Large intestine (tissue), 3 donors: ENCODE data around the gene MOSPD2. TPM values are rescaled to one million over a fixed set of nuclear protein-coding genes. Genes with fewer than 3 reads are reported as not detected.

ENCODE experiments used
- DNase-seq, 2 donors: peaks; one replicate each; pipeline versions ENCODE4 v3.0.0 to v3.0.0-alpha.2; 2013
- H3K27ac ChIP-seq: one replicate; pipeline ENCODE4 v1.5.1; 2013; ENCODE audit warnings: low read length
- H3K27me3 ChIP-seq: 2 replicates; pipeline ENCODE4 v1.6.1; 2013; ENCODE audit warnings: low read length; ENCODE audit not compliant: control insufficient read depth, insufficient read depth
- H3K36me3 ChIP-seq: 2 replicates; pipeline ENCODE4 v1.6.1; 2013; ENCODE audit warnings: low read length; ENCODE audit not compliant: control insufficient read depth, insufficient read depth
- H3K4me1 ChIP-seq: one replicate; pipeline ENCODE4 v1.6.1; 2013; ENCODE audit warnings: low read length; ENCODE audit not compliant: control insufficient read depth, insufficient read depth
- H3K4me3 ChIP-seq: one replicate; pipeline ENCODE4 v1.5.1; 2013; ENCODE audit warnings: low read length
- H3K9me3 ChIP-seq: one replicate; pipeline ENCODE4 v1.6.1; 2013; ENCODE audit warnings: mild to moderate bottlenecking, low read depth, low read length, moderate library complexity; ENCODE audit not compliant: control insufficient read depth
- WGBS: methylation state at CpG from one replicate; pipeline ENCODE4 v1.1.5; 2013; ENCODE audit warnings: low lambda C conversion rate; ENCODE audit not compliant: insufficient coverage; 5-methylcytosine and 5-hydroxymethylcytosine counted together
- polyA plus RNA-seq: library from polyadenylated mRNA; unstranded; fragments of 120-200 nt; gene quantifications from one replicate; pipeline ENCODE4 v1.2.1, GENCODE V29; 2013

MOSPD2 gene
- polyA plus RNA-seq, 1 donor: 29.5 TPM

DNA sequence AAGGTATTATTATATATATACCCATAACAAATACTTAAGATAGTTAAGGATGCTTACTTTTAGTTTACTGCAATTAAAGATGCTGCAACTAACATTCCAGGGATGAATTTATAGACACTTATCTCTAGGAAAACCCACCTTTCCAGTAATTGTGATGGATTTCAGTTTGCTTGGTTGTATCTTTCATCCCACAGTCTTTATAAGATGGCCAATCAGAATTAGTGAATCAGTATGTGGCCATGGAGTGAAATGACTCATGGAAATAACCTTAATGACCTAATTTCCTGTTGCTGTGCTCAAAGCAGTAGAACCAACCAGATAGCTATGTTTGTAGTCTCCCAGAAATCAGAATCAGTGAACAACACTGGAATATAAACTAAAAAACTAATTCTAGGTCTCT is 26.4 kb downstream of the MOSPD2 start:
- Histone ChIP-seq H3K9me3 (no peaks in the 10 kb centered on the region), H3K27ac (no peak overlapping the region), H3K4me3 (no peak overlapping the region), H3K27me3 (no peaks in the 10 kb centered on the region), H3K4me1 (no peaks in the 10 kb centered on the region), H3K36me3 (peaks cover 2% of the 10 kb centered on the region)
- no peak for DNase-seq

DNA sequence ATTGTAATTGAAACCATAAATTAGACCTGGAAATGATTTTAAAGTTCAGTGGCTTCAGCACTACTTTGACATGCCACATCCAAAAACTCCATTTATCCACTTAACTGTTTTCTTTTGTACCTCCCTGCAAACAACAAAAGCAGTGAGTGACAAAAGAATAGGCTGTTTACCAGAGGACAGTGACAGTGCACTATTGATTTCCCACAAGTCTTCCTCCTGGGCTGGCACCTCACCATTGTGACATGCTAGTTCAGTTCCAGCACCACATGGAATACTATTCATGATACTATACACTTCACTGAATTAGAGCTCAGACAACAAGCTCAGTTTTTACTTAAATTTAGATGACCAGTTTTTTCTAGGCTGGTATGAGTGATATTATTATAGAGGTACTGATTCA is 29.3 kb downstream of the MOSPD2 start:
- Histone ChIP-seq H3K36me3 (no peaks in the 10 kb centered on the region), H3K27me3 (no peaks in the 10 kb centered on the region), H3K4me3 (no peak overlapping the region), H3K4me1 (no peaks in the 10 kb centered on the region), H3K27ac (no peak overlapping the region), H3K9me3 (no peaks in the 10 kb centered on the region)
- DNase-seq: no peak

DNA sequence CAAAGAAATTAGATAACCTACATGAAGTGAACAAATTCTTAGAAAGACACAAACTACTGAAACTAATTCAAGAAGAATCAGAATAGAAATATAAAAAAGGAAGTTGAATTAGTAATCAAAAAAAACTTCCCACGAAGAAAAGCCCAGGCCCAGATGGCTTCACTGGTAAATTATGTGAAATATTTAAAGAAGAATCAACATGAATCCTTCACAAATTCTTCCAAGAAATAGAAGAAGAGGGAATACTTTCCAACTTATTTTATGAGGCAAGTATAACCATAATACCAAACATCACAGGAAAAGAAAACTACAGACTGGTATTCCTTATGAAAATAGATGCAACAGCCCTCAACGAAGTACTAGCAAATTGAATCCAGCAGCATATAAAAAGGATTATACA is 30.7 kb downstream of the MOSPD2 start:
- DNase-seq: no peak
- H3K9me3 ChIP-seq: no peaks in the 10 kb centered on the region
- no peak overlapping the region for H3K27ac ChIP-seq
- H3K4me1 ChIP-seq: no peaks in the 10 kb centered on the region
- H3K4me3 ChIP-seq: no peak overlapping the region
- WGBS: no CpG with 5 or more reads among the region's 2 CpGs
- no peaks in the 10 kb centered on the region for H3K36me3 ChIP-seq
- no peaks in the 10 kb centered on the region for H3K27me3 ChIP-seq

DNA sequence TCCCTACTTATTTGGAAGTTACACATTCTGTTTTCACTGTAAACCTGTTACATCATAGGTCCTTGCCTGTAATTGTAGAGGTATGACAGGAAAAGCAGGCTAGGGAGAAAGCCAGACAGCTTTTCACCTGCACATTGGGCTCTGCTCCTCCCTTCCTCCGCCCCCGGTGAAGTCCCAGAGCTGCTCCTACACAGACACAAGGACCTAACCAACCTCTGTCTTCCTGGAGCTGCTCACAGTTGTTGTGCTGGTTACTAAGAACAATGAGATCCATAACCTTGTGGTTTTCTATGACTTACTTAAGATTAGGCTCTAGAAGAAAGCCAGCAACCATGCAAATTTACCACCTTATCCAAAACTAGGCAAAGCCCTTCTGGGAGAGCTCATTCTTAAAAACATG is 40.0 kb downstream of the MOSPD2 start:
- DNase-seq: no peak
- H3K27me3 ChIP-seq: no peaks in the 10 kb centered on the region
- no CpG with 5 or more reads among the region's 2 CpGs for WGBS
- H3K9me3 ChIP-seq: no peaks in the 10 kb centered on the region
- no peak overlapping the region for H3K27ac ChIP-seq
- H3K36me3 ChIP-seq: peaks cover 21% of the 10 kb centered on the region
- H3K4me1 ChIP-seq: no peaks in the 10 kb centered on the region
- H3K4me3 ChIP-seq: no peak overlapping the region

DNA sequence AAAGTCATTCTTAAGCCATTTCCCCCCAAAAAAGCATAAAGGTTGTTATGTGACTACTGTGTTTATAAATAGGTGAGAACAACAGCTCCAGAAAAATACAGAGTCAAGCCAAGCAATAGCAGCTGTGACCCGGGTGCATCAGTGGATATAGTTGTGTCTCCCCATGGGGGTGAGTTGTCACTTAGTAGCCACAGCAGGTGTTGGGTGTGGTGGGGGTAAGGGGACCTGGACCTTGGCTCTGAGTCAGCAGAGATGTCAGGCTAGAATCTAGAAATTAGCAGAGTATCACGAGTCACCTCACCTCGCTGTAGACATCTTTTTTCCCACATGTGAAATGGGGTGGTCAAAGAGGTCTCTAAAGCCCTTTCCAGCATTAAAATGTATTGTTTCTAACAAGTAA is 42.4 kb downstream of the MOSPD2 start:
- Histone ChIP-seq H3K27ac (no peak overlapping the region), H3K4me1 (no peaks in the 10 kb centered on the region), H3K27me3 (no peaks in the 10 kb centered on the region), H3K36me3 (peaks cover 21% of the 10 kb centered on the region), H3K9me3 (no peaks in the 10 kb centered on the region), H3K4me3 (no peak overlapping the region)
- no CpG with 5 or more reads among the region's 3 CpGs for WGBS
- DNase-seq: no peak

DNA sequence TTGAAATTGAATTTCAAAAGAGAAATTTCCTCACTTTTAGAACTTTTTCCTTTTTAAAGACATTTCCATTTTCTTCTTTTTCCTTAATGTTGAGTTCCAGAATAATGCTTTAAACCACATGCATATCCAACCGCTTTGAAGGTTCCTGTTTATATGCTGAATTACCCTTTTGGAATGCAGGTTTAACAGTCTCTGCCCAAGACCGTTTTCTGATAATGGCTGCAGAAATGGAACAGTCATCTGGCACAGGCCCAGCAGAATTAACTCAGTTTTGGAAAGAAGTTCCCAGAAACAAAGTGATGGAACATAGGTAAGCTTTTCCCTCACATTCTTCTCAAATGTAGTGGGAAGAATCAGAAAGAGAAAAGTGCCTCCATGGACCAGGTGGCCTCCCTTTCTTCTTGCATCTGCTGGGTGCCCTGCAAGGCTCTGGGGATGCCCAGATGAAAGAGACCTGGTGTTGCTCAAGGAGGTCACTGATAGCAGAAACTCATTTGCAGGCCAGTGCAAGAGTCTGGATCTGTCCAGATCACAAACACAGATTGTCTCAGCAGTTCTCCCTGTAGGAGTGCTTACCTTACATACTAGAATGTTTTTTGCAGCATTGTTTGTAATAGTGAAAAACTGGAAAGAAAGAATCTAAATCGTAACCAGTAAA is 42.9 kb downstream of the MOSPD2 start:
- Histone ChIP-seq H3K27ac (no peak overlapping the region), H3K4me3 (no peak overlapping the region), H3K36me3 (peaks cover 21% of the 10 kb centered on the region), H3K9me3 (no peaks in the 10 kb centered on the region), H3K27me3 (no peaks in the 10 kb centered on the region), H3K4me1 (no peaks in the 10 kb centered on the region)
- DNase-seq: no peak
- no CpG with 5 or more reads among the region's 3 CpGs for WGBS

DNA sequence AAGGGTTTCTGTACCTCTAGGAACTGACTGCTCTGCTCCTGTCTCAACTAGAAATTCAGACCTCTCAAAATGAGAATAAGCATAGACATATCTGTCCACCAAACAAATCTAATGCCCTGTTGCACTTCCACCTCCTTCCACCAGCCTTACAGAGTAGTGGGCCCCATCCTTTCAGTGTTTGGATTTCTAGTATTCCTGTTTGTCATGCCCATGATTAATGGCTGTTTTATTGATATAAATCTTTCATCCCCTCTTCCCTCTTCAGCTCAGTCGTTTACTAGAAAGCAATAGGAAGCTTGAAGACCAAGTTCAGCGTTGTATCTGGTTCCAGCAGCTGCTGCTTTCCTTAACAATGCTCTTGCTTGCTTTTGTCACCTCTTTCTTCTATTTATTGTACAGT is 46.2 kb downstream of the MOSPD2 start:
- Histone ChIP-seq H3K27me3 (no peaks in the 10 kb centered on the region), H3K4me1 (no peaks in the 10 kb centered on the region), H3K36me3 (peaks cover 14% of the 10 kb centered on the region), H3K9me3 (no peaks in the 10 kb centered on the region), H3K27ac (no peak overlapping the region), H3K4me3 (no peak overlapping the region)
- WGBS: no CpG with 5 or more reads among the region's 2 CpGs
- no peak for DNase-seq

DNA sequence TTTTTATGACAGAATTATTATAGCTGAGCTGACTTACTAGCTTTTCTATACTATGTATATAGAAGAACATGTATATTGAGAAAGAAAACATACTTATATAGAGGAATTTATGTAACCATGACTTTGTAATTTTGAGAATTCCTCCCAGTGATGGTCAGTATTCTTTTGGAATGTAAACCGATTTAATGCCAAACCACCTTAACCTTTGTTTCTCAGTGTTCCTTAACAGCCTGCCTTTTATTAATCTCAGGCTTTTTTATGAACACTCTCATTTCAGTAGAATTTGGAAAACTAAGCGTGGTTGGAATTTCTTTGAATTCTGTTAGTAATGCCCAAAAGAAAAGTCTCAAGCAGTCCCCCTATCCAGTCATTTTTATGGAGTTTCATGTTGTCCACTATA is 47.0 kb downstream of the MOSPD2 start:
- Histone ChIP-seq H3K36me3 (peaks cover 14% of the 10 kb centered on the region), H3K4me1 (no peaks in the 10 kb centered on the region), H3K4me3 (no peak overlapping the region), H3K27me3 (no peaks in the 10 kb centered on the region), H3K27ac (no peak overlapping the region), H3K9me3 (no peaks in the 10 kb centered on the region)
- no peak for DNase-seq
- no CpG with 5 or more reads among the region's 2 CpGs for WGBS

DNA sequence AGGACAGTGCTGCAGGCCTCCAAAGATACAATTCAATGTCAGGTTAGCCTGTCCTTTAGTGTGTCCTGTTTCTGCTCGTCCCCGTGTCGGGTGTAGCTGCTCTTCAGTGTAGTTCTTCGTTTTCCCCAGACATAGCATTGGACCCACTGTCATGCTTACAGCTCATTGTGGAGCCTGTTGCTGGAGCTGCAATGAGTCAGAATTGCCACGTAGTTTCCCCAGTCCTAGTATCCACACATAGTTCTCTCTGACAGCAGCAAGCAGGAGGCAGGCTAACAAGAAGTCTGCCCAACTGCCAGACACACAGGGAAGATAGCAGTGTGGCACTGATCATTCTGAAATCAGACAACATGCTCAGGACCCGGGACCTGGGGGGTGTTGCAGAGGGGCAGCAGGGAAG is 49.2 kb downstream of the MOSPD2 start:
- no peak overlapping the region for H3K4me3 ChIP-seq
- DNase-seq: no peak
- WGBS: no CpG with 5 or more reads among the region's 6 CpGs
- H3K27ac ChIP-seq: no peak overlapping the region
- peaks cover 2% of the 10 kb centered on the region for H3K36me3 ChIP-seq
- no peaks in the 10 kb centered on the region for H3K4me1 ChIP-seq
- H3K27me3 ChIP-seq: no peaks in the 10 kb centered on the region
- no peaks in the 10 kb centered on the region for H3K9me3 ChIP-seq

DNA sequence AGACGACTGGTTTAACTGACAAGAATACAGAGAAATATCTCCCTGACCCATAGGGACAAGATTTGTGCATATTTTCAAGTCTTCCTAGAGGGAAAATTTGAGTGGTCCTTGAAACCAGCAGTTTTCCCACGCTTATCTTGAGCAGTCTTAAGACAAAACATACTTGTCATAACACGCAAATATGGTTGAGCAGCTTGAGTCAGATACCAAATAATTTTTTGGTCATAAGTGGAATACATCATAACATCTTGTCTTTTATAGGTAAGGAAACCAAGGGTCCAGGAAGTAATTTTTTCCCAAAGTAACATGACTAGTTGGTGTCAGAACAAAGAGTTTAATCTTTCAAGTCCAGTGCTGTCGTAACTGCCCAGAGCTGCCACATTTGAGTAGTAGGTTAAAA is 50.5 kb downstream of the MOSPD2 start:
- Histone ChIP-seq H3K27ac (no peak overlapping the region), H3K9me3 (no peaks in the 10 kb centered on the region), H3K36me3 (no peaks in the 10 kb centered on the region), H3K4me3 (no peak overlapping the region), H3K4me1 (no peaks in the 10 kb centered on the region), H3K27me3 (no peaks in the 10 kb centered on the region)
- WGBS: no CpG with 5 or more reads among the region's 4 CpGs
- no peak for DNase-seq

DNA sequence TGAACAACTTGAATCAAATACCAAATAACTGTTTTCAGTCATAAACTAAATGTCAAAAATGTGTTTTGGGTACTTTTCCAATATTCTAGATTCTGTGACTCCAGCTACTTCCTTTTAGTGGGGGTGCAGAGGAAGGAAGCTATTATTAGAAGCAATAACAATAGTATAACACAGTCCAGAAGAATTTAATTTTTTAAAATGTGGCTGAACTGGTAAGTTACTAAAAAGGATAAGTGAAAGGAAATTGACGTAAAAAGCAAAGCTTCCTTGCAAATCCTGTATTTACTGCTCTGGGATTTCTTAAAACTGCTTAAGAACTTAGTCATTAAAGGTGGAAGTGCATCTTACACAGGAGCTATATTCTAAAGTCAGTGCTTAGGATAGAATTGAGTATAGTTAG is 53.2 kb downstream of the MOSPD2 start:
- Histone ChIP-seq H3K36me3 (no peaks in the 10 kb centered on the region), H3K4me1 (no peaks in the 10 kb centered on the region), H3K9me3 (no peaks in the 10 kb centered on the region), H3K27ac (no peak overlapping the region), H3K27me3 (no peaks in the 10 kb centered on the region), H3K4me3 (no peak overlapping the region)
- DNase-seq: no peak
- no CpG with 5 or more reads among the region's 1 CpG for WGBS
